ENCODE results near the gene PUM1. TPM values are rescaled to one million over a fixed set of nuclear protein-coding genes. Genes with fewer than 3 reads are reported as not detected.

The PUM1 gene, protein sequence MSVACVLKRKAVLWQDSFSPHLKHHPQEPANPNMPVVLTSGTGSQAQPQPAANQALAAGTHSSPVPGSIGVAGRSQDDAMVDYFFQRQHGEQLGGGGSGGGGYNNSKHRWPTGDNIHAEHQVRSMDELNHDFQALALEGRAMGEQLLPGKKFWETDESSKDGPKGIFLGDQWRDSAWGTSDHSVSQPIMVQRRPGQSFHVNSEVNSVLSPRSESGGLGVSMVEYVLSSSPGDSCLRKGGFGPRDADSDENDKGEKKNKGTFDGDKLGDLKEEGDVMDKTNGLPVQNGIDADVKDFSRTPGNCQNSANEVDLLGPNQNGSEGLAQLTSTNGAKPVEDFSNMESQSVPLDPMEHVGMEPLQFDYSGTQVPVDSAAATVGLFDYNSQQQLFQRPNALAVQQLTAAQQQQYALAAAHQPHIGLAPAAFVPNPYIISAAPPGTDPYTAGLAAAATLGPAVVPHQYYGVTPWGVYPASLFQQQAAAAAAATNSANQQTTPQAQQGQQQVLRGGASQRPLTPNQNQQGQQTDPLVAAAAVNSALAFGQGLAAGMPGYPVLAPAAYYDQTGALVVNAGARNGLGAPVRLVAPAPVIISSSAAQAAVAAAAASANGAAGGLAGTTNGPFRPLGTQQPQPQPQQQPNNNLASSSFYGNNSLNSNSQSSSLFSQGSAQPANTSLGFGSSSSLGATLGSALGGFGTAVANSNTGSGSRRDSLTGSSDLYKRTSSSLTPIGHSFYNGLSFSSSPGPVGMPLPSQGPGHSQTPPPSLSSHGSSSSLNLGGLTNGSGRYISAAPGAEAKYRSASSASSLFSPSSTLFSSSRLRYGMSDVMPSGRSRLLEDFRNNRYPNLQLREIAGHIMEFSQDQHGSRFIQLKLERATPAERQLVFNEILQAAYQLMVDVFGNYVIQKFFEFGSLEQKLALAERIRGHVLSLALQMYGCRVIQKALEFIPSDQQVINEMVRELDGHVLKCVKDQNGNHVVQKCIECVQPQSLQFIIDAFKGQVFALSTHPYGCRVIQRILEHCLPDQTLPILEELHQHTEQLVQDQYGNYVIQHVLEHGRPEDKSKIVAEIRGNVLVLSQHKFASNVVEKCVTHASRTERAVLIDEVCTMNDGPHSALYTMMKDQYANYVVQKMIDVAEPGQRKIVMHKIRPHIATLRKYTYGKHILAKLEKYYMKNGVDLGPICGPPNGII
- total RNA-seq (2022): 107 and 110 TPM in 2 replicates
- percentile 95 among the genes with signal in this experiment for Bru-seq, nascent RNA
- percentile 83 among the genes with signal in this experiment for BruChase-seq, experiment 1, labeled RNA remaining after a 6-hour chase
- percentile 90 among the genes with signal in this experiment for BruChase-seq, experiment 2, labeled RNA remaining after a 2-hour chase
- long read RNA-seq, full-length matches to known transcripts: 46 of 157 reads
- long read RNA-seq, partial matches to known transcripts: 19 of 157 reads
- long read RNA-seq, other reads (novel, unspliced or antisense): 92 of 157 reads

DNA sequence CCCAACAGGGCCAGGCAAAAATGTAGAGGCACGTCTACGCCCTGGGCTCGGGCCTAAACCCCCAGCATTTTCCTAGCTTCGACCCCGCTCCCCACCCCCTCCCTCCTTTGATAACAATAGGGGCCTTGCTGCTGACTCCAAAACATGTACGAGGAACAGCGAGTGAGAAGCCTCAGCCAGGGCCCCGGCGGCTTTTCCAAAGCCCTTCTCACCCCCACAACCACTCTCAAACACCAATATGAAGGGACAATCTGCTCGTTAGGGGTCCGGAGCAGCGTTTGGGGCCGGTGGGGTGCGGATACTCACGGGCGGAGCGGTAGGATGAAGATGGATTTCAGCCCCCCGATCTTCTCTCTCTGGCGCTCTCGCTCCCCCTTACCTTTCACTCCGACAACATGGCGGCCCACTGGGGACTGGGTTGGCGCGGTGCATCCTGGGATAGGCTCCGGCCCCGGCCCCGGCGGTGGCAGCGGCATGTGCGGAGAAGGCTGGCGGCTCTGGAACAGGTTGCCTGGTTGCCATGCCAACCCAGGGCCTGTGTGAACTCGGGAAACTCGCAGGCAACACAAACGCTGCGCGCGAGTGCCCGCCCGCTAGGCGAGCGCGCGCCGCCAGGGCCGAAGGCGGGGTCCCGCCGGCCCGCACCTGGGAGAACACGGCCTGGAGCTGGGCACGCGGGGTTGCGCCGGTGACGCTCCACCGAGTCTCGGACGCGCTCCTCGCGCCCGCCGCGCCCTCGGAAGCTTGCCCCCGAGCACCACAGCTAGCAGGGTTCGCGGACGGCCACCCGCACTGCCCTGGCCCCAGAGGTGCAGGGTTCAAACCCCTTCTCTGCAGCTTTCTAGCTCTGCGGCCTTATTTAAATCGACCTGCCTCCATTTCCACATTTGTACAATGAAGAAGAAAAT lies at the start of gene PUM1:
Gene PUM1 (minus strand): TSS at position 408 of the 908 bp plus-strand sequence. CDS start 6,151 bp downstream, outside the sequence.
- TSS peak; percentile 64 for BruUV-seq (replicated peaks)
- peaks cover 12% of the 10 kb centered on the region for H3K4me1 Mint-ChIP-seq (ENCODE audit: insufficient read depth, unreplicated experiment)
- peak; percentile 99 for DNase-seq (ENCODE audit: unreplicated experiment)
- CTCF ChIA-PET: interaction anchor here (0.6 to 0.9 kb wide), 3 partner anchors 34 to 118 kb away, joined by 3 to 4 read pairs (median 3); no protein-coding TSS in a partner anchor
- TF ChIP-seq, protein P1, sequence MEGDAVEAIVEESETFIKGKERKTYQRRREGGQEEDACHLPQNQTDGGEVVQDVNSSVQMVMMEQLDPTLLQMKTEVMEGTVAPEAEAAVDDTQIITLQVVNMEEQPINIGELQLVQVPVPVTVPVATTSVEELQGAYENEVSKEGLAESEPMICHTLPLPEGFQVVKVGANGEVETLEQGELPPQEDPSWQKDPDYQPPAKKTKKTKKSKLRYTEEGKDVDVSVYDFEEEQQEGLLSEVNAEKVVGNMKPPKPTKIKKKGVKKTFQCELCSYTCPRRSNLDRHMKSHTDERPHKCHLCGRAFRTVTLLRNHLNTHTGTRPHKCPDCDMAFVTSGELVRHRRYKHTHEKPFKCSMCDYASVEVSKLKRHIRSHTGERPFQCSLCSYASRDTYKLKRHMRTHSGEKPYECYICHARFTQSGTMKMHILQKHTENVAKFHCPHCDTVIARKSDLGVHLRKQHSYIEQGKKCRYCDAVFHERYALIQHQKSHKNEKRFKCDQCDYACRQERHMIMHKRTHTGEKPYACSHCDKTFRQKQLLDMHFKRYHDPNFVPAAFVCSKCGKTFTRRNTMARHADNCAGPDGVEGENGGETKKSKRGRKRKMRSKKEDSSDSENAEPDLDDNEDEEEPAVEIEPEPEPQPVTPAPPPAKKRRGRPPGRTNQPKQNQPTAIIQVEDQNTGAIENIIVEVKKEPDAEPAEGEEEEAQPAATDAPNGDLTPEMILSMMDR (IDR thresholded peaks at IDR 0.05; ENCODE audit: unreplicated experiment): no peak
- no peaks in the 10 kb centered on the region for H3K9me3 Mint-ChIP-seq (ENCODE audit: unreplicated experiment)
- peak within 1 kb of the TSS; percentile 94 for H3K4me3 Mint-ChIP-seq (ENCODE audit: unreplicated experiment)
- H3K27me3 Mint-ChIP-seq (ENCODE audit: insufficient read depth, unreplicated experiment): no peaks in the 10 kb centered on the region
- intact Hi-C loops (cut with micrococcal nuclease): loop anchor here (1.0 kb wide), 1 partner anchor 90 kb away; no protein-coding TSS in a partner anchor
- H3K36me3 Mint-ChIP-seq (ENCODE audit: insufficient read depth, unreplicated experiment): peaks cover 12% of the 10 kb centered on the region
- POLR2A ChIA-PET: interaction anchor here (0.6 to 3.6 kb wide), 33 partner anchors 9 to 689 kb away, joined by 3 to 30 read pairs (median 4); partner anchors contain the start of genes SNRNP40 and ZCCHC17
- H3K27ac Mint-ChIP-seq (ENCODE audit: low read depth, unreplicated experiment): peak within 1 kb of the TSS; percentile 100

DNA sequence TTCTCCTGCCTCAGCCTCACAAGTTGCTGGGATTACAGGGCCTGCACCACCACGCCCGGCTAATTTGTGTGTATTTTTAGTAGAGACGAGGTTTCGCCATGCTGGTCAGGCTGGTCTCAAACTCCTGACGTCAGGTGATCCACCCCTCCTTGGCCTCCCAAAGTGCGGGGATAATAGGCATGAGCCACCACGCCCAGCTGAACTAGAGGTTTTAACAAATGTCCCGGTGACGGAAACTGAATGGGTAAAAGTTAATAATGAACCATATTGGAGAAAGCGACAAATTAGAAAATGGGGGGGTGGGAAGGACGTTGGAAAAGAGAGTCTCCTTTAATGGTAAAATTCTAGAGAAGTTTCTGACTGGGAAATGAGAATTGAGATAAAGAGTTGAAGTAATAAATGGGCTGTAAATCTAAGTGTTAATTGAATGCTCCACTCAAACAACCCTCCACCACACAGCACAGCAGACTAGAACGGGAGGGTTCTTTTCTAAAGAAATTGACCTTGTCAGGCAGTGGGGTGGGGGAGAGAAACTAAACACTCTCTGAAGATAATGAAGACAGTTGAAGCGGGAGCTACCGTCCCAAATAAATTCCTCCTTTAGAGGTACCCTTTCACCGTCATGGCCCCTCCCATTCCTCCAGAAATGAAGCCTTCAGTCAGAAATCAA lies 46.9 kb upstream of the PUM1 start:
- no peak for DNase-seq (ENCODE audit: unreplicated experiment)
- intact Hi-C loops (cut with micrococcal nuclease): no loop called here
- TF ChIP-seq, protein P1 (IDR thresholded peaks at IDR 0.05; ENCODE audit: unreplicated experiment): no peak
- Mint-ChIP-seq H3K4me3 (ENCODE audit: unreplicated experiment) (no peak overlapping the region), H3K27ac (ENCODE audit: low read depth, unreplicated experiment) (no peak overlapping the region), H3K9me3 (ENCODE audit: unreplicated experiment) (peaks cover 10% of the 10 kb centered on the region), H3K4me1 (ENCODE audit: insufficient read depth, unreplicated experiment) (peaks cover 12% of the 10 kb centered on the region), H3K27me3 (ENCODE audit: insufficient read depth, unreplicated experiment) (no peaks in the 10 kb centered on the region), H3K36me3 (ENCODE audit: insufficient read depth, unreplicated experiment) (no peaks in the 10 kb centered on the region)
- CTCF ChIA-PET: interaction anchor here (0.7 kb wide), 1 partner anchor 39 kb away, joined by 3 read pairs; no protein-coding TSS in a partner anchor
- POLR2A ChIA-PET: interaction anchor here (0.6 to 1.4 kb wide), 3 partner anchors 9 to 48 kb away, joined by 3 to 4 read pairs (median 4); no protein-coding TSS in a partner anchor
- BruUV-seq (replicated peaks): no TSS peak

DNA sequence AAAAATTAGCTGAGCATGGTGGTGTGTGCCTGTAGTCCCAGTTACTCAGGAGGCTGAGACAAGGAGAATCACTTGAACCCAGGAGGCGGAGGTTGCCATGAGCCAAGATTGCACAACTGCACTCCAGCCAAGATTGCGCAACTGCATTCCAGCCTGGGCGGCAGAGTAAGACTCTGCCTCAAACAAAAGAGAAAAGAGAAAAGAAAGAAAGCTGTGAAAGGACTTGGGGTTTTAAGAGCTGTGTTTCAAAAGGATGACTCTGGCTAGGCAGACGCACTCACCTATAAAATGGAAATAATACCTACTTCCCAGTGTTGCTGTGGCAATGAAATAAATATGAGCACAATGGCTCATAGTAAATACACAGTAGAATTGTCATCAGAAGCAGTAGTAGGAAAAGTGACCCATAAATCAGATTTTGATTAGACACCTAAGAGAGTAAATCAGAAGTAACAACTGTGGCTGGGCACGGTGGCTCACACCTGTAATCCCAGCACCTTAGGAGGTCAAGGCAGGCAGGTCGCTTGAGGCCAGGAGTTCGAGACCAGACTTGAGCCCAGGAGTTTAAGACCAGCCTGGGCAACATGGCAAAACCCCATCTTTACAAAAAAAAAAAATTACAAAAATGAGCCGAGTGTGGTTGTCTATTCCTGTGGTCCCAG lies 45.9 kb upstream of the PUM1 start:
- no peaks in the 10 kb centered on the region for H3K36me3 Mint-ChIP-seq (ENCODE audit: insufficient read depth, unreplicated experiment)
- peak overlapping the region; percentile 74 for H3K27ac Mint-ChIP-seq (ENCODE audit: low read depth, unreplicated experiment)
- intact Hi-C loops (cut with micrococcal nuclease): no loop called here
- TF ChIP-seq, protein P1 (IDR thresholded peaks at IDR 0.05; ENCODE audit: unreplicated experiment): no peak
- H3K9me3 Mint-ChIP-seq (ENCODE audit: unreplicated experiment): peaks cover 10% of the 10 kb centered on the region
- ChIA-PET POLR2A (interaction anchor here (0.6 to 1.5 kb wide), 5 partner anchors 8 to 47 kb away, joined by 3 to 7 read pairs (median 3); no protein-coding TSS in a partner anchor), CTCF (interaction anchor here (0.6 to 0.7 kb wide), 3 partner anchors 40 to 80 kb away, joined by 3 to 4 read pairs (median 3); no protein-coding TSS in a partner anchor)
- no peak overlapping the region for H3K4me3 Mint-ChIP-seq (ENCODE audit: unreplicated experiment)
- peaks cover 12% of the 10 kb centered on the region for H3K4me1 Mint-ChIP-seq (ENCODE audit: insufficient read depth, unreplicated experiment)
- DNase-seq (ENCODE audit: unreplicated experiment): peak; percentile 72
- no peaks in the 10 kb centered on the region for H3K27me3 Mint-ChIP-seq (ENCODE audit: insufficient read depth, unreplicated experiment)
- no TSS peak for BruUV-seq (replicated peaks)

Measured in MCF 10A (cell line).